Subcutaneous adipose tissue (tissue), 4 donors: ENCODE data around the gene SSH2. TPM values are rescaled to one million over a fixed set of nuclear protein-coding genes. Genes with fewer than 3 reads are reported as not detected.

Source experiments
- CTCF ChIP-seq: fragments of 450-650 bp; IDR thresholded peaks from one replicate; pipeline ENCODE4 v1.5.1; 2016; ENCODE audit warnings: low read depth, mild to moderate bottlenecking, control low read depth, antibody characterized with exemption, moderate library complexity
- total RNA-seq, 4 donors: library from RNA; depleted of rRNA; stranded (reverse); fragments of >200 nt; gene quantifications; one replicate each; pipeline ENCODE4 v1.1.0, GENCODE V29; 2016

Gene SSH2
- total RNA-seq, 4 donors from 2014 or later = 51.8 to 70.6 (median 61.4) TPM

GRCh38 chr17:29905879-29906167, 24.2 kb downstream of the SSH2 start:
- no peak for TF ChIP-seq CTCF

GRCh38 chr17:29905086-29905878, 24.7 kb downstream of the SSH2 start:
- no peak for TF ChIP-seq CTCF

GRCh38 chr17:29903471-29903870, 26.6 kb downstream of the SSH2 start:
- TF ChIP-seq CTCF = no peak

- no peak for TF ChIP-seq CTCF
These were observed 37.8 kb downstream of the SSH2 start for GRCh38 chr17:29892201-29892600.

DNA sequence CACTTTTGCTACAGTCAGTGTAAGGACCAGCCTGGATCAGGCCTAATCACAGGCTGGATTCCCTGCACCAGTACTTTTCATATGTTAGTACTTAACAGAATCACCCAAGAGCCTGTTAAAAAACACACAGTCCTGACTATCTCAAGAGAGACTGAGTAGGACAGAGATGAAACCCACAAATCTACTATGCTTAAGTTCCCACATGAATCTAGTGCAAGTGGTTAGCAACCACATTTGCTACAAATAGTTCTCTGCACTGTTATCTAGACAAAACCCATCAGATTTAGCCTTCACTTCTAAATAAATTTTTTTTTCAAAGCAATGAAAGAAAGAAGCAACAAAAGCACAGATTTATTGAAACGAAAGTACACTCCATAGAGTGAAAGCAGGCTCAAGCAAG, 38.9 kb downstream of the SSH2 start:
- no peak for TF ChIP-seq CTCF

GRCh38 chr17:29885031-29885640, 44.9 kb downstream of the SSH2 start:
- no peak for TF ChIP-seq CTCF

GRCh38 chr17:29883497-29883896, 46.5 kb downstream of the SSH2 start:
- no peak for TF ChIP-seq CTCF
